B cell (primary cell): ENCODE data around the gene ABHD1. TPM values are rescaled to one million over a fixed set of nuclear protein-coding genes. Genes with fewer than 3 reads are reported as not detected.
"Not testable (repeated sequence)": the region's sequence is repeated elsewhere in the genome, so short reads cannot be mapped to it uniquely, and the experiment has no call there.

Experiments
- ATAC-seq: fragments of 200-7000 bp; cut with Tn5 transposase; one replicate; pipeline ENCODE4 v1.10.0; 2021; ENCODE audit warnings: low read depth, mild to moderate bottlenecking, moderate number of reproducible peaks, moderate library complexity
- CTCF ChIA-PET: fragments of 350-600 bp; sonication (Branson Sonifier 250); formaldehyde crosslinking; loops from one replicate; lab custom pipeline; 2021; ENCODE audit warnings: antibody characterized with exemption, inconsistent platforms; lab: Charles Lee
- POLR2A ChIA-PET: fragments of 350-600 bp; sonication (Branson Sonifier 250); formaldehyde crosslinking; loops from one replicate; lab custom pipeline; 2021; ENCODE audit warnings: antibody characterized with exemption; lab: Charles Lee
- DNase-seq: peaks from one replicate; pipeline ENCODE4 v3.0.0; 2013
- H2AFZ ChIP-seq: 2 replicates; pipeline ENCODE4 v1.6.1; 2012; ENCODE audit warnings: mild to moderate bottlenecking, low read depth, low read length; ENCODE audit not compliant: insufficient read depth, poor library complexity, severe bottlenecking
- H3K27ac ChIP-seq, 2 donors: 1 replicate in 1 of 2; 2 replicates in 1 of 2; pipeline ENCODE4 v1.5.1; 2012 to 2013; ENCODE audit warnings: low read length in 2 of 2, mild to moderate bottlenecking in 2 of 2, moderate library complexity in 1 of 2
- H3K27me3 ChIP-seq, 4 experiments: fragments of 200-600 bp in 1 of 4; sonication (generic) in 1 of 4; replicated peaks in 1 of 4; 1 replicate in 2 of 4; 2 replicates in 2 of 4; pipeline versions ENCODE4 v1.6.1 to v1.7.0; 2013 to 2016; ENCODE audit warnings: low read length in 3 of 4, mild to moderate bottlenecking in 2 of 4, mixed read lengths in 1 of 4, moderate library complexity in 1 of 4; ENCODE audit not compliant: insufficient read depth in 4 of 4, control insufficient read depth in 3 of 4; ENCODE audit errors: control extremely low read depth in 1 of 4
- H3K36me3 ChIP-seq, 2 experiments: replicated peaks in 1 of 2; 1 replicate in 1 of 2; 2 replicates in 1 of 2; pipeline versions ENCODE4 v1.6.1 to v1.7.1; 2013; ENCODE audit warnings: low read length in 1 of 2; ENCODE audit not compliant: insufficient read depth in 2 of 2, control insufficient read depth in 1 of 2; ENCODE audit errors: control extremely low read depth in 1 of 2, extremely low read depth in 1 of 2
- H3K4me1 ChIP-seq, 2 donors: fragments of 200-600 bp in 1 of 2; sonication (generic) in 1 of 2; 1 replicate in 1 of 2; 2 replicates in 1 of 2; pipeline versions ENCODE4 v1.5.1 to v1.6.1; 2013 to 2017; ENCODE audit warnings: low read length in 2 of 2; ENCODE audit not compliant: control insufficient read depth in 2 of 2, insufficient read depth in 2 of 2
- H3K4me2 ChIP-seq: replicated peaks from 2 replicates; pipeline ENCODE3; 2012; ENCODE audit warnings: mild to moderate bottlenecking, low read depth, low read length; ENCODE audit not compliant: poor library complexity, severe bottlenecking
- H3K4me3 ChIP-seq, 5 experiments: fragments of 200-600 bp in 1 of 5; sonication (generic) in 1 of 5; 1 replicate in 3 of 5; 2 replicates in 2 of 5; pipeline versions ENCODE4 v1.5.1 to v1.7.0; 2011 to 2016; ENCODE audit warnings: low read length in 4 of 5, mild to moderate bottlenecking in 4 of 5, low read depth in 2 of 5, control low read depth in 1 of 5, moderate library complexity in 1 of 5; ENCODE audit not compliant: insufficient read depth in 1 of 5; ENCODE audit errors: control extremely low read depth in 1 of 5, extremely low read depth in 1 of 5
- H3K79me2 ChIP-seq: fragments of 200-600 bp; sonication (generic); one replicate; pipeline ENCODE4 v1.6.0; 2016; ENCODE audit warnings: low read length; ENCODE audit not compliant: control insufficient read depth, insufficient read depth
- H3K9ac ChIP-seq: fragments of 200-600 bp; sonication (generic); 2 replicates; pipeline ENCODE4 v1.6.1; 2017; ENCODE audit warnings: mild to moderate bottlenecking, low read length, moderate library complexity
- H3K9me3 ChIP-seq, 3 donors: one replicate each; pipeline versions ENCODE4 v1.6.1 to v1.7.1; 2013; ENCODE audit warnings: low read length in 2 of 3; ENCODE audit not compliant: control insufficient read depth in 2 of 3, insufficient read depth in 1 of 3; ENCODE audit errors: control extremely low read depth in 1 of 3
- H4K20me1 ChIP-seq: 2 replicates; pipeline ENCODE4 v1.6.0; 2012; ENCODE audit warnings: mild to moderate bottlenecking, low read length; ENCODE audit not compliant: insufficient read depth, control insufficient read depth, poor library complexity, severe bottlenecking
- H3K27ac Mint-ChIP-seq: one replicate; pipeline ENCODE4 v1.8.0; 2021; ENCODE audit warnings: mixed read lengths
- H3K27me3 Mint-ChIP-seq: one replicate; pipeline ENCODE4 v1.8.0; 2021; ENCODE audit warnings: mixed read lengths
- H3K4me1 Mint-ChIP-seq: one replicate; pipeline ENCODE4 v1.8.0; 2021; ENCODE audit warnings: mixed read lengths
- H3K4me3 Mint-ChIP-seq: one replicate; pipeline ENCODE4 v1.8.0; 2021; ENCODE audit warnings: mixed read lengths
- H3K9me3 Mint-ChIP-seq: one replicate; pipeline ENCODE4 v1.8.0; 2022; ENCODE audit warnings: mixed read lengths; ENCODE audit not compliant: insufficient read depth
- CTCF ChIP-seq: fragments of 200-600 bp; IDR thresholded peaks from one replicate; pipeline ENCODE4 v1.8.0; 2022; ENCODE audit warnings: antibody characterized with exemption, mild to moderate bottlenecking
- EZH2 ChIP-seq: IDR thresholded peaks from 2 replicates; pipeline ENCODE4 v1.6.1; 2012; ENCODE audit warnings: borderline replicate concordance, low read depth, mild to moderate bottlenecking, moderate library complexity, low read length; ENCODE audit not compliant: insufficient read depth, poor library complexity, severe bottlenecking
- WGBS: methylation state at CpG from one replicate; pipeline ENCODE4 v1.1.5; 2013; ENCODE audit warnings: missing lambda C conversion rate; ENCODE audit not compliant: insufficient coverage; 5-methylcytosine and 5-hydroxymethylcytosine counted together
- intact Hi-C: fragments of 100-400 bp; cut with micrococcal nuclease; formaldehyde crosslinking; loops from one replicate; pipeline ENCODE4 v1.10.0; 2022
- polyA plus RNA-seq: library from polyadenylated mRNA; depleted of rRNA; stranded (reverse); fragments of >200 nt; gene quantifications from 2 replicates; pipeline ENCODE4 v1.2.3, GENCODE V29; 2012
- total RNA-seq, 2 donors: library from RNA; stranded (reverse); fragments of 120-200 nt in 1 of 2; gene quantifications; 1 replicate in 1 of 2; 2 replicates in 1 of 2; pipeline versions ENCODE4 v1.2.3 to v1.2.4, GENCODE V29; 2013 to 2022

ABHD1 gene
- total and polyA plus RNA-seq, 2 donors (not counting 1 experiment from before 2014, with no cell fraction given) = 1.5 to 2.7 TPM

- H3K4me3 ChIP-seq = no peak overlapping the region
- H3K9me3 Mint-ChIP-seq = no peaks in the 10 kb centered on the region
- DNase-seq (no peak), ATAC-seq (no peak)
- peaks cover 7 to 10% of the 10 kb centered on the region in 2 donors for H3K4me1 ChIP-seq
- H3K4me1 Mint-ChIP-seq = peaks cover 6% of the 10 kb centered on the region
- H3K4me3 Mint-ChIP-seq = no peak overlapping the region
- H3K79me2 ChIP-seq = no peaks in the 10 kb centered on the region
- ChIA-PET CTCF (interaction anchor here (0.6 kb wide), 1 partner anchor 49 kb away, joined by 3 read pairs; no protein-coding TSS in a partner anchor), POLR2A (no interaction called here)
- no peak overlapping the region for H3K27ac Mint-ChIP-seq
- TF ChIP-seq CTCF = no peak
- TF ChIP-seq EZH2 = no peak
- H3K4me2 ChIP-seq = no peak overlapping the region
- no peaks in the 10 kb centered on the region for H4K20me1 ChIP-seq
- H2AFZ ChIP-seq = no peak overlapping the region
- intact Hi-C loops = no loop called here
- H3K9ac ChIP-seq = no peak overlapping the region
- H3K36me3 ChIP-seq = no peaks in the 10 kb centered on the region
- peaks cover 0 to 6% (median 4%) of the 10 kb centered on the region in 4 experiments for H3K27me3 ChIP-seq
- H3K27me3 Mint-ChIP-seq = peaks cover 15% of the 10 kb centered on the region
- no peak overlapping the region for H3K27ac ChIP-seq
- 82% methylated on average over 5 of the region's 6 CpGs for WGBS
- no peaks in the 10 kb centered on the region for H3K9me3 ChIP-seq
Observed at GRCh38 chr2:27174638-27175037, 51.0 kb downstream of the ABHD1 start.

- ChIA-PET CTCF (interaction anchor here (0.9 to 1.0 kb wide), 2 partner anchors 16 to 29 kb away, joined by 3 to 5 read pairs; no protein-coding TSS in a partner anchor), POLR2A (no interaction called here)
- no peaks in the 10 kb centered on the region for H3K9me3 ChIP-seq
- no peaks in the 10 kb centered on the region for H3K36me3 ChIP-seq
- intact Hi-C loops = no loop called here
- no peaks in the 10 kb centered on the region for H3K79me2 ChIP-seq
- H3K27me3 ChIP-seq = peaks cover 0 to 10% (median 4%) of the 10 kb centered on the region in 4 experiments
- WGBS = 89% methylated on average over 5 of the region's 8 CpGs
- DNase-seq (no peak), ATAC-seq (no peak)
- no peaks in the 10 kb centered on the region for H4K20me1 ChIP-seq
- H3K4me1 Mint-ChIP-seq = peaks cover 3% of the 10 kb centered on the region
- no peak overlapping the region for H2AFZ ChIP-seq
- no peak overlapping the region for H3K9ac ChIP-seq
- TF ChIP-seq CTCF = no peak
- no peak for TF ChIP-seq EZH2
- H3K27me3 Mint-ChIP-seq = peaks cover 19% of the 10 kb centered on the region
- no peak overlapping the region for H3K4me3 Mint-ChIP-seq
- peaks cover 3% of the 10 kb centered on the region in 2 donors for H3K4me1 ChIP-seq
- H3K4me3 ChIP-seq = no peak overlapping the region
- no peaks in the 10 kb centered on the region for H3K9me3 Mint-ChIP-seq
- no peak overlapping the region for H3K4me2 ChIP-seq
- no peak overlapping the region for H3K27ac ChIP-seq
- H3K27ac Mint-ChIP-seq = no peak overlapping the region
Observed at GRCh38 chr2:27175330-27175729, 51.7 kb downstream of the ABHD1 start.

GRCh38 chr2:27175781-27176180, 52.2 kb downstream of the ABHD1 start:
- H3K27me3 Mint-ChIP-seq = peaks cover 23% of the 10 kb centered on the region
- H3K36me3 ChIP-seq, H3K9me3 Mint-ChIP-seq, H3K4me1 Mint-ChIP-seq, H3K4me2 ChIP-seq, H3K4me3 ChIP-seq, H2AFZ ChIP-seq, H3K4me3 Mint-ChIP-seq, H3K9ac ChIP-seq, DNase-seq, intact Hi-C loops, H3K79me2 ChIP-seq, POLR2A ChIA-PET, ATAC-seq, H4K20me1 ChIP-seq, H3K27ac ChIP-seq, H3K27ac Mint-ChIP-seq, H3K4me1 ChIP-seq, H3K9me3 ChIP-seq: not testable (repeated sequence)
- WGBS = 60% methylated on average over 1 of the region's 4 CpGs
- H3K27me3 ChIP-seq = peaks cover 0 to 11% (median 5%) of the 10 kb centered on the region in 4 experiments
- CTCF ChIA-PET = interaction anchor here (0.9 to 1.0 kb wide), 2 partner anchors 15 to 28 kb away, joined by 3 to 5 read pairs; no protein-coding TSS in a partner anchor
